GM19468 (cell line): ENCODE results near the gene FKBP10.
"Not testable (repeated sequence)": the region's sequence is repeated elsewhere in the genome, so short reads cannot be mapped to it uniquely, and the experiment has no call there.

Experiments used
- ATAC-seq: cut with Tn5 transposase; IDR thresholded peaks from one replicate; pipeline ENCODE4 v1.9.1; 2021; ENCODE audit warnings: mild to moderate bottlenecking, moderate library complexity, moderate number of reproducible peaks; ENCODE audit not compliant: unreplicated experiment; ENCODE audit errors: extremely low read depth

The FKBP10 gene

DNA sequence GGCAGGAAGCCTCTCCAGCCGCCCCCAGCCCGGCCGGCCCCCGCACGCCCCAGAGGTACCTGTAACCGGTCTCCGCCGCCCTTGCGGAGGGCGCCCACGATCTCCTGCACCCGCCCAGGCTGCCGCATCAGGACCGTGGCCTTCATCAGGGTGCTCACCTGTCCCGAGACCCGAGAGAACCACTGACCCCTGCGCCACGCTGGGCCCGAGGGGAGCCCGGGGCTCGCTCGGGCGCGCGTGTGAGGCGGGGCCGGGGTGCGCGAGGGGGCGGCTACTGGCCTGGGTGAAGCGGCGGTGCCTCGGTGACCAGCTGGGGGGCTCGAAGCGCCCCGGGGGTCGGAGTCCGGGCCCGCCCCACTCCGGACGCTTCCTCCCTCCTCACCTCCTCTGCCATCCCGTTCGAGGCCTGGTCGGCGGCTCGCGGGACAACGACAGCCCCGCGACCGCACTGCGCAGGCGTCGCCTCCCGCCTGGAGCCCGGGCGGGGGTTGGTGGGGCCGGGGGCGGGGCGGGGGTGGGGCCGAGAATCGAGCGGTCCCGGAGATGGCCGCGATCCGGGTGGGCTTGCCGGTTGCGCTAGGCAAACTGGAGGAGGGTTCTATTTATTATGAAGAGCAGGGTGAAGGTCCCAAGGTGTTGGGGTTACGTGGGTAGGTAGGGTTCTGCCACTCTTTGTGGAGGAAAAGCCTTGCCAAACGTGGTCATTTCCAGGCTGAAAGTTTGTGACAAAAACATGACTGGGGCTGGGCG is 23.2 kb downstream of the FKBP10 start, which contains the start of gene NT5C3B:
NT5C3B (minus strand) TSS at position 433 of the 750 bp plus-strand sequence; CDS start at position 394, 39 bp downstream.
- ATAC-seq, result no peak

DNA sequence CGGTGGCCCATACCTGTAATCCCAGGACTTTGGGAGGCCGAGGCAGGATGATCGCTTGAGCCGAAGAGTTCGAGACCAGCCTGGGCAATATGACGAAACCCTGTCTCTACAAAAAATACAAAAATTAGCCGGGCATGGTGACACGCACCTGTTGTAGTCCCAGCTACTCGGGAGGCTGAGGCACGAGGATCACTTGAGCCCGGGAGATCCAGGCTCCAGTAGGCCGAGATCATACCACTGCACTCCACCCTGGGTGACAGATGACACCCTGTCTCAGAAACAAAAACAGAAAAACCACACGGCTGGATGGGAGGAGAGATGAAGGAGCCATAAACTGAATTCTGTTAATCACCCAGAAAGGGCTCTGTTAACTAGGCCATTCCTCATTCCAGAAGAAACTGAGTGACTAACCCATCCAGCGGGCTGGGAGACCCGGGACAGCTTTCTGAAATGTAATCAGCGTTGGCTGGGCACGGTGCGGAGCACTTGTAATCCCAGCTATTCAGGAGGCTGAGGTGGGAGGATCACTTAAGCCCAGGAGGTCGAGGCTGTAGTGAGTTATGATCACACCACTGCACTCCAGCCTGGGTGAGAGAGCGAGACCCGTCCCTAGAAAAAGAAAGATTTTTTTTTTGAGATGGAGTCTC is 23.9 kb downstream of the FKBP10 start:
- no peak for ATAC-seq

DNA sequence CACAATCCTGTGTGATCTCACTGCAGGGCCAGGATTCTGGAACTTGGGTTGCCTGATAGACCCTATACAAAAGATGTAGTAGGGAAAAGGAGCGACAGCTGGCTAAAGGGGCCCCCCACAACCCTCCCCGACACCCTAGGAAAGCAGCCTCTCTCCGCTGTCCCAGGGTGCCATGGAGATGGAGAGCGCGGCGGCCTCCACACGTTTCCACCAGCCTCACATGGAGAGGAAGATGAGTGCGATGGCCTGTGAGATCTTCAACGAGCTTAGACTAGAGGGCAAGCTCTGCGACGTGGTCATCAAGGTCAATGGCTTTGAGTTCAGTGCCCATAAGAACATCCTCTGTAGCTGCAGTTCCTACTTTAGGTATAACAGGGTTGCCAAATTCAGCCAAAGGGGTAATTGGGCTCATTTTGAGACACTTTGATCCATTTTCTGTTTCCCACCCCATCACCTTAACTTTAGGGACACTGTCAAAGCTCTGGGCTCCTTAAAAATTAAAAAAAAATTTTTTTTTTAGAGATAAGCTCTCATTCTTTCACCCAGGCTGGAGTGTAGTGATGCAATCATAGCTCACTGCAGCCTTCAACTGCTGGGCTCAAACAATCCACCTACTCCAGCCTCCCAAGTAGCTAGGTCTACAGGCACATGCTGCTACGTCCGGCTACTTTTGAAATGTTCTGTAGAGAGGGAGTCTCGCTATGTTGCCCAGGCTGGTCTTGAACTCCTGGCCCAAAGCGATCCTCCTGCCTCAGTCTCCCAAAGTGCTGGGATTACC is 25.1 kb downstream of the FKBP10 start, which contains the start of gene KLHL10:
KLHL10 (plus strand) TSS at position 65 of the 778 bp plus-strand sequence; CDS start at position 173, 108 bp downstream.
- no peak for ATAC-seq

GRCh38 chr17:41839448-41839847 is 26.6 kb downstream of the FKBP10 start:
- not testable (repeated sequence) for ATAC-seq

DNA sequence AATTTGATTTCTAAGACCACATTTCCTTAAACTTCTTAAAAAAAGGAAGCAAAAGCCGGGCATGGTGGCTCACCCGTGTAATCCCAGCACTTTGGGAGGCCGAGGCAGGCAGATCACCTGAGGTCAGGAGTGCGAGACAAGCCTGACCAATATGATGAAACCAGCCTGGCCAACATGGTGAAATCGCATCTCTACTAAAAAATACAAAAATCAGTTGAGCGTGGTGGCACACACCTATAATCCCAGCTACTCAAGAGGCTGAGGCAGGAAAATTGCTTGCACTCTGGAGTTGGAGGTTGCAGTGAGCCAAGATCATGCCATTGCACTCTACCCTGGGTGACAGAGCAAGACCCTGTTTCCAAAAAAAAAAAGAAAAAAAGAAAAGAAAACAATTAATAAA is 28.0 kb downstream of the FKBP10 start:
- not testable (repeated sequence) for ATAC-seq

- ATAC-seq, result no peak
Observed at GRCh38 chr17:41844971-41845370, 32.2 kb downstream of the FKBP10 start.

GRCh38 chr17:41848788-41849187 is 36.0 kb downstream of the FKBP10 start:
- no peak for ATAC-seq

DNA sequence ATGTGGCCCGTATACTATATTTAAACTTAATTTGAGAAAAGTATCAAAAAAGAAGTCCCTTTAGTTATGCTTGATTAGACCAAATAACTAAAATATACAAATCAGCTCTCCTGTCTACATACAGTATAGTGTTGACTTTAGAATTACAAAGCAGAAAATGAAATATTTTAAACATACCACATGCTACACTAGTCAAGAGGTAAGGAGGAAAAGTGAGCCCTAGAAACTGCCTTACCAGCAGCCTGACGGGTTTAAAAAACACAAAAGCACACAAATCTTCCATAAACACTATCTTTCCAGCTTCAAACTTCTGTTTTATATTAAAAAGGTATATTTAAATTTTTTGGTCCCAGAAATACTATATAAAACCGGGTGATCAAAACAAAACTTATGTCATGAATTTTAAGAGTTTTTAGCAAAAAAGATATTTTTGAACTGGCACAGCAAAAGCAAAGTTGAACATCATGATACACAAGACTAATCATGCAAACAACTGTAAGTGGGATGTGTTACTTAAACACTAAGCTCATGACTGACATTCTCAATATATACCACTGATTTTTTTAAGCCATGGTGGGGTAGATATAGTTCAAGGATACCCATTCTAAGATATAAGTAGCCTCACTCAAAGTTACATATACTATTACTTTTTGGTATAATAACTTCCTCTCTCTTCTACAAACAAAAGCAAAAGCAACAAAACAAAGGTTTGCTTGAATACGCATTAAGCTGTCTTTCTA is 36.6 kb downstream of the FKBP10 start:
- no peak for ATAC-seq

- not testable (repeated sequence) for ATAC-seq
Observed at GRCh38 chr17:41851382-41851781, 38.6 kb downstream of the FKBP10 start.

DNA sequence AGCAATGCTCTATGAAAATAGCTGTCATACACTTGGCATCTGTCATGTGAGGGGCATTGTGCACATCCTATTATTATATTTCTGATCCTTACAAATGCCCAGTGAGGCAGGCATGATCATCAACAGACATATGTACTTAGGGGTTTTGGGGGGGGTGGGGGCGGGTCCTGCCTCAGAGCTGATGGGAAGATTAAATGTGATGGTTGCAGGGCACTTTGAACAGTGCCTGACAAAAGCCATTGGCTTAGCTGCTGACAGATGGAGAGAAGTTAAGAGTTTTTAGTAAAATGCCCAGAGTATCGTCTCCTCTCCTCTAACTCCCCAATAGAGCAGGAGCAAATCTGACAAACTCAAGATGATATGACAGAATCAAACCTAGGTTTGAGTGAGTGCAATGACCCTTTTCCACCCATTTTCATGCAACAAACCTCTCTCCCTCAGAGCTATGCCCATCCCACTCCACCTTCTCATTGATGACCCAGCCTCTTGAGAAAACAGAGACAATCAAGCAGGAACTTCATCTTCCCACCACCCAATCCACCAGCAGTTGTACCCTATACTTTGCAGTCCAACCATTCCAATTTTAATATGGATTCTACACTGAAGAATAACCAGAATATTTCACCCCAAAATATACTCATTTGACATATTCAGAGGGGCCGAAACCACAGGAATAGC is 47.6 kb downstream of the FKBP10 start:
- ATAC-seq, result no peak

DNA sequence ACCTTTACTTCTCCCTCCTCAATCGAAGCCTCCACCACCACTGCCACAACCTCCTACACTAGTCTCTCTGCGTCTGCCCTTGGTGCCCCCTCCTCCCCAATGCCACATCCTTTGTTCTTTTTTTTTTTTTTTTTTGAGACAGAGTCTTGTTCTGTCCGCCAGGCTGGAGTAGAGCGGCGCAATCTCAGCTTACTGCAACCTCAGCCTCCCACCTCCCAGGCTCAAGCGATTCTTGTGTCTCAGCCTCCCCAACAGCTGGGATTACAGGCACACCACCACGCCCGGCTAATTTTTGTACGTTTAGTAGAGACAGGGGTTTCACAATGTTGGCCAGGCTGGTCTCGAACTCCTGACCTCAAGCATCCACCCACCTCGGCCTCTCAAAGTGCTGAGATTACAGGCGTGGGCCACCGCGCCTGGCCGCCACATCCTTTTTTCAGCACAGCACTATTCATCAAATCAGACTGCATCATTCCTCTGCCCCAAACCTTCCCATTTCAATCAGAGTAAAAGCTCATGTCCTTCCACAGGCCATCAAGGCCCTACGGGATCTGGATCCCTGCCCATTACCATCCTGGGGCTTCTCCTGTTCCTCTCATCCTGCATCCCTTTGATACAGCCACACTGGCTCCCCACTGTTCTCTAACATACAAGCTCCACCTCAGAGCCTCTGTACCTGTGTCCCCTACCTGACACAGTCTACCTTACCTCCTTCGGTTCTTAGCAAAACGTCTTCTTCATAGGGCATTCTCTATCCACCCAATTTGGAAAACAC is 50.5 kb downstream of the FKBP10 start:
- no peak for ATAC-seq

DNA sequence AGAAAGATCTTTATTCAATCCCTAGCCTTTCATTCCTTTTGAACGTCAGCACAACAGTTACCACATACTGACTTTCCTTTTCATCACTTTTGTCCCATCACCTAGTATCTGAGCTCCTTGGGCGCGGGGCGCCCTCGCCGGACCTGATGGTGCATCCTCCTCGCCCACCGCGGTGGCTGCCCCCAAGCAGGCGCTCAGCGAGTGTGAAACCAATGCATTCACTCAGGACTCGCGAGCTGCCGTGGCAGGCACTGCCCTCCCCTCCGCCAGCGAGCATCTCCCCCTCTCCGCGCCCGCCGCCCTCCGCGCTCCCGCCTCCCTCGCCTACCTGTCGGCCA is 51.7 kb downstream of the FKBP10 start:
- no peak for ATAC-seq

DNA sequence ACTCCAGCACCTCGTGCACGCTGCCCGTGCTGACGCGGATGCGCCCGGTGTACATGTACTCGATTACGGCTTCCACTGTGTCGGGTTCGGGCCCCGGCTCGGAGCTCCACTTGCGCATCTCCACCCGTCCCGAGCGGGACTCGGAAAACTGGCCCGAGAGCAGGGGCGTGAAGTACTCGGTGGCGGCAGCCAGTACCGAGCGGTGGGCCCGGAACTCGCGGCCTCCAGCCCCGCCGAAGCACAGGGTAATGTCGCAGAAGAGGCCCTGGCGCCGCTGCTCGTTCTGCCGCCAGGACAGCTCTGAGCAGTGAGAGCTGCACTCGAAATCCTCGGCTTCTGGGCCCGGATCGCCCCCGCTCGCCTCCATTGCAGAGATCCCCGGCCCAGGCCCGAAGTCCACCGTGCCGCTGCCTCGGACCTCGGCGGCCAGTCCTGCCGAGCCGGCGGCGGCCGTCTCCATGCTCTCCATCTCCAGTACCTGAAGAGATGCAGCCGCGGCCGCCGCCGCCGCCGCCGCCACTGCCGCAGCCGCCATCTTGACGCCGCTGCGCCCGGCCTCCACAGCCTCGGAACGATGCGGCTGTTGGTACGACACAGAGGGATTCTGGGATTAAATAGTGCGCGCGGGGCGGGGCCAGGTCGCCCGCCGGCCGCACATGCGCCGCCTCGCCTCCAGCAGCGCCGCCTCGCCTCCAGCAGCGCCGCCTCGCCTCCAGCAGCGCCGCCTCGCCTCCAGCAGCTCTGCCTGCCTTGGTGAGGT is 52.2 kb downstream of the FKBP10 start, which contains the start of gene KLHL11:
KLHL11 (minus strand) TSS at position 588 of the 760 bp plus-strand sequence; CDS start at position 535, 53 bp downstream.
- ATAC-seq, result peak; percentile 65

GRCh38 chr17:41865596-41865893 is 52.7 kb downstream of the FKBP10 start:
- no peak for ATAC-seq

GRCh38 chr17:41868568-41868967 is 55.8 kb downstream of the FKBP10 start:
- ATAC-seq, result no peak

- ATAC-seq, result no peak
Observed at GRCh38 chr17:41869426-41869825, 56.6 kb downstream of the FKBP10 start.

DNA sequence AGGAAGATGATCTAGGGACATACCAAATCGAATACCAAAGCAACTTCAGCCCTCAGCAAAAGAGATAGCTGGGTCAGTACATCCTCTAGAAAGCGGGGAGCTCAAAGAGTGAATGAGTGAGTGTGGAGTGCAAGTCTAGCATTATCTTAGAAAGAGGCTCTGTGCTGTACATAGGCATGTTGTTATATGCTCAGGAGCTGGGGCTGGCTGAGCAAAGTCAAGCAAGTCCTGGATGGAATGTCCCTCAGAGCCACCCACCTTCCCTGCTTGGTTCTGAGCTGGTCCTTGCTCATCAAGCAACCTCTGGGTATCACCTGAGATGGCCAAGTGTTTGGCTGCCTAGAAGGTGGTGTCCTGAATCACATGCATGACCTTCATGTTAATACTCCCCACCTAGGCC is 57.3 kb downstream of the FKBP10 start:
- ATAC-seq, result no peak

DNA sequence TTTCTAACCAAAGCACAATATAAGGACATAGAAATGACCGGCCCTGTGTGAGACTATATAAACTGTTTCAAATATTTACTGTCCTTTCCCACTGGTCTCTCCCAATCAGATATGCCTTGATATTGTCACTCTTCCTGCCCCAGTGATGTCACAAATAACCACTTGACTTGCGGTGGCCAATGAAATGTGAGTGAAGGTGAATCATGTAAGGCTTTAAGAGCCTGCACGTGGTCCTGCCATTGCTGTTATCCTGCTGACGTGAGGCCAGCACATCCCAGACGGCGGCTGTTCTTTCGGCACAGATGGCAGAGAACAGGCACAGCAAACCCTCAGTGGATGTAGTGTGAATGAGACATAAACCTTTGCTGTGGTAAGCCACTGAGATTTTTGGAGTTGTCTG is 57.8 kb downstream of the FKBP10 start:
- no peak for ATAC-seq
